HG02973 (cell line): ENCODE measurements around the gene GRM1.
A peak's percentile ranks its signal among the peaks of the same experiment; 100 is the strongest.

Experiments used
- ATAC-seq: cut with Tn5 transposase; IDR thresholded peaks from one replicate; pipeline ENCODE4 v1.9.1; 2021; ENCODE audit warnings: moderate library complexity; ENCODE audit not compliant: unreplicated experiment

GRM1 gene

DNA sequence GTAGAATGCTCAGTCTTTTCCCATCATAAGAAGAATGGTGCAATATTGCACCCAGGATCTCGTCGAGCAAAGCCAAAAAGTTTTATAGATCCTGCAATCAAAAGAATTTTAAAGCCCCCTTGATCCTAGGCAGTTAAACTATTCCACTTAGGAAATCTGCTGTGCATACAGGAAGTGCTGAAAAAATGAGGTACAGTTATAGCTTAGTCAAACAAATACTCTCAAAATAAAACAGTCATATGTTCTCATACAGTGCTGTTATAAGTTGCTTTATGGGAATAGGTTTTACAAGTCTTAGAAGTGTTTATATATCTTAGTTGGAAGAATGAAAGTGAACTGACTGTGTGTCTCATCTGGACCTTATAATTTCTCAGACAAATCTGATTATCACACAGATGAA lies 282.2 kb downstream of the GRM1 start:
- no peak for ATAC-seq

GRCh38 chr6:146312608-146313007 lies 283.7 kb downstream of the GRM1 start:
- ATAC-seq, result no peak

- ATAC-seq, result no peak
These were observed 286.7 kb downstream of the GRM1 start for GRCh38 chr6:146315381-146316174.

DNA sequence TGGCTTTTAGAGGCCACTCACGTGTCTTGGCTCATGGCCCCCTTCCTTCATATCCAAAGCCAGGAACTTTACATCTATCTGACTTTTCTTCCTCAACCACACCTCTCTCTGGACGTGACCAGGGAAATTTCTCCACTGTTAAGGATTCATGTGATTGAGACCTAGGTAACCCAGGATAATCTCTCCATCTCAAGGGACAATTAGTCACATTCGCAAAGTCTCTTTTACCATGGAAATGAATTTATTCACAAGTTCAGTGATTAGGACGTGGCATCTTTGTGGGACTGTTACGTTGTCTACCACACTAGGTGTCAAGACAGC lies 287.3 kb downstream of the GRM1 start:
- ATAC-seq, result no peak

DNA sequence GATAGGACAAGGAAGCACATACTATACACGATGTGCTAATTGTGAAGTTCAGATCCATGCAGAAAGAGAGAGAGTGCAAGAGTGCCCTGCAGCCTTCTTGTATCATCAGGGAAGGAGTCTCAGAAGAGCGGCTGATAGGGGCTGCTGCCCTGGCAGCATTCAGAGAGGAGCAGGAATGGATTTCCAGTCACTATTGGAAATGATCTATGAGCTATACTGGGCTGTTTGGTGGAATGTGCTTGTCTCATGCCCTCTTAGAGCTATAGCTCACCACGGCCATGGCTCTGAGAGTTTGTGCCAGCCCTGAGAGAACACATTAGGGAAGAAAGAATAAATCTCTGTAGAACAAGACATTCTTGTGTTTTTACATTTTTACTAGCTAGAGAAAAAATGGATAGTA lies 302.2 kb downstream of the GRM1 start:
- no peak for ATAC-seq

GRCh38 chr6:146335336-146335735 lies 306.5 kb downstream of the GRM1 start:
- no peak for ATAC-seq

DNA sequence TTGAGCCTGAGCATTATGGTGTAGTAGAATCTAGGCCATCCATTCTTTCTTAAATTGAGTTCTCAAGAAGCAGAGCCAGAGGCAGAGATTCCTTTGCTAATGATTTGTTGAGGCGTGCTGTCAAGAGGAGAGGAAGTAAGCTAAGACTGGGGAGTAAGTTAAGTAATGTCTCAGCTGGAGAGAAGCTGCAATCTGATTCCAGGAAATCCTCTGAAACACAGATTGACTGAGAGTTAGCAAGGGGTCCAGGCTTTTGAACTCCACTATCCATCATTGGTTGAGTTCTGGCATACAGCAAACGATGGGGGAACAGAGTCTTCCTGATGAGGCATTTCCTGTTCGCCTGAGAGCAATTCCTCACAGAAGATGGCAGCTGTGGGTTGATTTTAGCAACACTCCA lies 307.3 kb downstream of the GRM1 start:
- no peak for ATAC-seq

DNA sequence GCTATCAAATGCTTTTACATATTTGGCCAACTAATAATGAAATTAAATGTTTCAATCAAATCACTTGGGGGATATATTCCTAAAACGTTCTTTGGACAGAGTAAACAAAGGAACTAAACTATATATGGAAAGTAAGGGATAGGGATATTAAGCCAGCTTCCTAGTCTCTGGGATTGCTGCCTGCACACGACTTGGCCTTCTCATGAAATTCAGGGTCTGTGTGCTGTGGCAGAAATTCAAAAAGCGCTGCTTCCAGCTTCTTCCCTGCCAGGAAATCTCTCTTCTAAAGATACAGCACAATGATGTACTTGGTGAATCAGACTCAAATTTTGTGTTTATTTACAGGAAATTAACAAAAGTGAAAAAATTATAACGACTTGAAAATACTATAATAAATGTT lies 308.5 kb downstream of the GRM1 start:
- ATAC-seq, result no peak

DNA sequence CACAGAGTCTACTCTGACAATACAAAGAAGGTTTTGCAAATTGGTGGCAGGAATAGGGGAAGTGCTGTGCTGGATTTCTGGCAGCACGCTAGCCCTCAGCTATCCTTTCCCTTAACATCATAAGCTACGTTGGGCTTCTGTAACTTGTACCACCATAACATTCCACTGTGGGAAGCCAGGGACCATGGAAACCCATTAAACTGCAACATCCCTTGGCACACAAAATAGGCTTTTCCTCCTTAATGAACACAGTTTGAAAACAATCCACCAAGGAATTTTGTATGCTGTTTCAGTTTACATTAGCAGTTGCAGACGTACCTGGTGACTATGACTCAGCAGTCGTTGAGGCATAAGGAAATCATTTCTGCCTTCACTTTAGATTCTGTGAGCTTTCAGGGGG lies 310.9 kb downstream of the GRM1 start:
- ATAC-seq, result no peak

GRCh38 chr6:146341493-146342230 lies 312.8 kb downstream of the GRM1 start:
- no peak for ATAC-seq

GRCh38 chr6:146345598-146345997 lies 316.7 kb downstream of the GRM1 start:
- ATAC-seq, result no peak

DNA sequence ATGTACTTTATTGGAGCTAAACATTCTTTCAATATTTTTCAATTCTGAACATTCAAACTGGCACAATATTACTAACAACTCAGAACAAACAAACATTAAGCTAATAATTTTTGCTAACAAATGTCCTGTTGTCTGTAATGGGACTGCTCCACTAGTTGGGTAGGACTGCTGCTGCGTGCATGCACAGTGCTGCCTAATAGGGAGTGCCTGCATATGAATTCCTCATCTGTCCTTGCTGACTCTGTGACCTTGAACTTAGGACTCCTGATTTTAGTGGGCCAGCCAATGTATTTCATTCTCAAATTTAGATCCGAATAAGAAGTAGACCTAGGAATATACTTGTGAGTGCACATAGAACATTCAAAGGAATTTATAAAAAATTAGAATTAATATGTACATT lies 318.2 kb downstream of the GRM1 start:
- no peak for ATAC-seq

- no peak for ATAC-seq
These were observed 318.8 kb downstream of the GRM1 start for GRCh38 chr6:146347690-146348089.

DNA sequence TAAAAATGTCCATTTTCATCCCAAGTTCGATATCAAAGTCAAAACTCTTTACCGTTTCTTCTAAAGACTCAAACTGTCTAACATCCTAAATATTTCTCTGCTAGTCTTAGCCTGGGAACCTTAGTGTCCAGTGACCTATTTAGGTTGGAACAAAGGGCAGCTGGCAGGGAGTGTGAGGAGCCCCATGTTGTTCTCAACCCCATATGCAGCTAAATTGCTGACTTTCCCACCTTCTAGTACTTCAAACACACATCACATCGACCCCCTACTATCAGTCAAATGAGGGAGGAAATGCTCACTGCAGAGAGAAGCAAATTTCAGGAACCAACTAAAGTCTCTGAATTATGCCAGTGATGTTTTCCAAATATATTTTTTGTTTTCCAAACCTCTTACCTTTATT lies 322.2 kb downstream of the GRM1 start:
- no peak for ATAC-seq

GRCh38 chr6:146352163-146352562 lies 323.3 kb downstream of the GRM1 start:
- no peak for ATAC-seq

GRCh38 chr6:146354451-146354850 lies 325.6 kb downstream of the GRM1 start:
- no peak for ATAC-seq

DNA sequence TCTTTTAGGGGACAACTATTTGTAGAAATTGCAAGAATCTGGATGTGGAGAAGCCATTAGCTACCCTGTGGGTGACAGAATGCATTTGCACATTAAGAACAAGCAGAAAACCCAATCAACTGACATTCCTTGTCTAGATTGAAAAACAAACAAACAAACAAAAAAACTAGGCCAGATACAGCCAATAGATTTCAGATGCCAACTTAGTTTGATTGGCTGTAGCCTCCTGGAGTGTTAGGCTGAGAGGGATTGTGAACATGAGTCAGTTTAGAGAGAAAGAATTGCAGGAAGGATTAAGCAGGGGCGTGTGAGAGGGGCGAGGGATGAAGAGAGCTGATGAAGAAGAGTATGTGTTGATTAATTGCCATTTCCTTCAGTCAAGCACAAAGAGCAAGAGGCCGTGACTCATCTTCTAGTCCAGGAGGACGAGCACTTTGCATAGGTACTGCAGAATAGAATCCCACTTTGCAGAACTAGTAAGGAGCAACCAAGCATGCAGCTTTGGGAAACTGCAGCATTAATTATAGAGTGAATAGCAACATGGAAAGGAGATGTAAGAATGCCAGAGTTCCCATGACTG lies 326.7 kb downstream of the GRM1 start:
- ATAC-seq, result no peak

DNA sequence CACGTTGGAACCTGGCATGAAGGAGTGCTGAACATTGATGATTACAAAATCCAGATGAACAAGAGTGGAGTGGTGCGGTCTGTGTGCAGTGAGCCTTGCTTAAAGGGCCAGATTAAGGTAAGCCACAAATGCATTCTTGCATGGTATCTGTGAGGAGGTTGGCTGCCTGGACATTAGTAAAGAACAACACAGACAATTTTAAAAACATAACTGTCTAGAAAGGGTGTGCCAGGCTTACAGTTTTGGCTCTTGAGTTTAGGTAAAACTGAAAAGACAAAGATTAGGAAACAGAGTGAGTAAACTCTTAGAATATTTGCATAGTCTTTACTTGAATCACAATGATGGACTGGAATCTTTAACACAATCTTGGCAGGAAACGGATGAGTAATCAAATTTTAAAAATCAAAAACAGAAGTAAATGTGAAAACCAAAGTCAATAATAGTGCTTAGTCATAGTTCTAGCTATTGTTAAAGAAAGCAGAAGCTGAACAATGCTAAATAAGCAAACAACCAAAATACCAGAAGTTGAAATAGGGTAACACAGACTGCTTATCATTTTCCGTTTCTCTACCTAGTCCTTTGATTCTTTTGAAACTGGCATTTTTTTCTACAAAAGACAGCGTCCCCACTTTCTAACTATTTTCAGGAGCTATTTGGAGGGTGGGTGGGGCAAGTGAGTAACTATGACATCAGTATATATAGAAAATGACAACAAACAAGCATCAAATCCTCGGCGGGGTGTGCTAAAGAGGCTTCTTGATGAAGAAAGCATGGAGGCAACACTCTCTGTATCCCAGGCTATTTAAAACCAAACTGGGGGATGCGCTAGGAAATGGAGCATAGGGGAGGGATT lies 328.9 kb downstream of the GRM1 start:
- ATAC-seq, result peak; percentile 73

DNA sequence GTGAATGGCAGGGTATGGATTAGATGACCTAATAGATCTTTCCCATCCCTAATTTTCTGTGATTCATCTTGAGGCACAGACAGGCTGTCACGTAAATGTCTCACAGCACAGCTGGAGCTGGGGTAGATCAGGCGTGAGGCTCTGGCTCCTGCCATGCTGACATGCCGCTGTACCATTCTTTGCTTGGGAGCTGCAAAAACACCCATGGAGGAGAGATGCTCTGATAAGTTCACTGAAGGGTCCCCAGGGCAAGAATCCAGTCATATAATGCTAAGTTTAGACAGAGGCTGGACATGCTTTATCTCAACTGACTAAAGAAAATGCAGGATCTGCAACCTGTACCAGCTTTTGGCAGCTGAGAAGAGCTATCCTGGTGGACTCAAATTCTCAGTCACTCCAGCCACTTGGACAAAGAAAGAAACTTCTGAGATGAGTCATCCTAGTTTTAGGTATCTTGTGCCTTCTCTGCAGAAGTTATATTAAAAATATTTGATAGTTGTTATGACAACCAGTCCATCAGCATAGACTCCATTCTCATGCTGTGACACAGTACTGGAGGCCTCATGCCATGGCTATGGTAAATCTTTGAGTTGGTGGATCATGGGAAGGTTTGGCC lies 329.7 kb downstream of the GRM1 start:
- ATAC-seq, result no peak

GRCh38 chr6:146359131-146359530 lies 330.3 kb downstream of the GRM1 start:
- ATAC-seq, result no peak
